D721Med (cell line): ENCODE measurements around the gene TPST2.

ENCODE experiments used
- DNase-seq: peaks from one replicate; pipeline ENCODE4 v3.0.0; 2011; ENCODE audit warnings: low spot score; ENCODE audit not compliant: insufficient read length
- FAIRE-seq: peaks from 2 replicates; lab custom pipeline; 2011; peaks lifted over from hg19 to GRCh38; lab: Jason Lieb, UNC
- TF ChIP-seq, protein P1 (sequence below): IDR thresholded peaks from 2 replicates; pipeline ENCODE4 v1.5.1; 2012; ENCODE audit warnings: mild to moderate bottlenecking, control low read depth; ENCODE audit not compliant: insufficient read depth; ENCODE audit errors: missing control alignments

The TPST2 gene

GRCh38 chr22:26565181-26565580 lies 24.8 kb downstream of the TPST2 start:
- DNase-seq (no peak), FAIRE-seq (no peak)
- TF ChIP-seq, protein P1, sequence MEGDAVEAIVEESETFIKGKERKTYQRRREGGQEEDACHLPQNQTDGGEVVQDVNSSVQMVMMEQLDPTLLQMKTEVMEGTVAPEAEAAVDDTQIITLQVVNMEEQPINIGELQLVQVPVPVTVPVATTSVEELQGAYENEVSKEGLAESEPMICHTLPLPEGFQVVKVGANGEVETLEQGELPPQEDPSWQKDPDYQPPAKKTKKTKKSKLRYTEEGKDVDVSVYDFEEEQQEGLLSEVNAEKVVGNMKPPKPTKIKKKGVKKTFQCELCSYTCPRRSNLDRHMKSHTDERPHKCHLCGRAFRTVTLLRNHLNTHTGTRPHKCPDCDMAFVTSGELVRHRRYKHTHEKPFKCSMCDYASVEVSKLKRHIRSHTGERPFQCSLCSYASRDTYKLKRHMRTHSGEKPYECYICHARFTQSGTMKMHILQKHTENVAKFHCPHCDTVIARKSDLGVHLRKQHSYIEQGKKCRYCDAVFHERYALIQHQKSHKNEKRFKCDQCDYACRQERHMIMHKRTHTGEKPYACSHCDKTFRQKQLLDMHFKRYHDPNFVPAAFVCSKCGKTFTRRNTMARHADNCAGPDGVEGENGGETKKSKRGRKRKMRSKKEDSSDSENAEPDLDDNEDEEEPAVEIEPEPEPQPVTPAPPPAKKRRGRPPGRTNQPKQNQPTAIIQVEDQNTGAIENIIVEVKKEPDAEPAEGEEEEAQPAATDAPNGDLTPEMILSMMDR: no peak

DNA sequence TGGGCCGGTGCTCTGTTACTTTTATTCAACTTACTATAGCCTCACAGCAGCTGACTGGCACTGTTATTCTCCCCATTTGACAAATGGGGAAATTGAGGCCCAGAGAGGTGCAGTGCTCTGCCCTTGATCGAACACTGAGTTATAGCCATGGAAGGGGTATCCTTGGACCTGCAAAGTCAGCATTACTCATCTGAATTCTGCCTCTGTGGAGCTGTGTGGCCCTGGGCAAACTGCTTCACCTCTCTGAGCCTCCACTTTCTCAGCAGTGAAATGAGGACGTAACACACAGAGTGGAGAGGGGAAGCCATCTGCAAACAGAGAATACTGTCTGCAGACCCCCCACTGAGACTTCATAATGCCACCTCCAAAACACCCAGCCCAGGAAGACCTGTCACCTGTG lies 25.3 kb downstream of the TPST2 start:
- FAIRE-seq (no peak), DNase-seq (no peak)
- TF ChIP-seq, protein P1: no peak

DNA sequence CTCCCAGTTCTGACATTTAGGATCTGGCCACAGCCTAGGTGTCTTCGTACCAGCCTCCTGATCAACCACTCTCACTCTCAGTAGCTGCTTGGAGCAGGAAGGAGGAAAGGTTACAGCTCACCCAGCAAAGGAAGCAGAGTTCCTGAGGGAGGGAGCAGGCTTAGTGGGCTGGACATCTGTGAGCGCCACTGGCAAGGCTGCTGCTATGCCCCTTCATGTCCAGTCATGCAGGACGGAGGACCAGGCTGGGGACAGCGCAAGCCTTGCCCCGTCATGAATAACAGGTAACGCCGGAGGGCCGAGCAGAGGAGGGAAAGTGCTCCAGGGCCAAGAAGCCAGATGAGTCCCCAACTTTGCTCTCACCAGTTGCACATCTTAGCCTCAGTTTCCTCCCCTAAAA lies 25.8 kb downstream of the TPST2 start:
- TF ChIP-seq, protein P1: no peak
- DNase-seq (no peak), FAIRE-seq (no peak)

- FAIRE-seq (no peak), DNase-seq (no peak)
- TF ChIP-seq, protein P1: peak; percentile 21
Measured at GRCh38 chr22:26563022-26563421, 26.9 kb downstream of the TPST2 start.

DNA sequence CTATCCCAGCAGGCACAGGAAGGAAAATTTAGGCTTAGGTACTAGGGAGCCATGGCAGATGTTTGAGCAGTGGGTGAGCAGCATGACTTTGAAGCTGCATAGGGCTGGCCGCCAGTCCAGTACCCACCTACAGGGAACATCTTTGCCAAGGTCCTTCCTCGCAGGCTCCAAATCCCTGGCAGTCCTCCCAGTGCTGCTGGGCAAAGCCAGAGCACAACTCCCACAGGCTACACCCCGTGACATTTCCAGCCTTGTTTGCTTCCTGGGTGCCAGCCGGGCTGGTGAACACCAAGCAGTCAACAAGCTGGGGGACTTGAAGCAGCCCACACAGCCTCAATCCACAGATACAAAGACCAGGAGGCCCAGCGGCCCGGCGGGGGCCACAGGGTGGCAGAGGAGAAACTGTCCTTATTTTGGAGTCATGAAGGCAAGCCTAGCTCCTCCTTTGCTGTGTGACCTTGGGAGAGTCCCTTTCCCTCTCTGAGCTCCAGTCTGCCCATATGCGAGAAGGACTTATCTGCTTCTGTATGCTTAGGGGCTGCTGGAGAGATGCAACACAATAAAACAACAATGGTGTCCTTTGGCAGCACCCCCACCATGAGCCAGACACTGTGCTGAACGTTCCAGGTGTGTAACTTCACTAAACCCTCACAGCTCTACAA lies 28.0 kb downstream of the TPST2 start:
- no peak for FAIRE-seq
- DNase-seq: no peak
- TF ChIP-seq, protein P1: no peak

DNA sequence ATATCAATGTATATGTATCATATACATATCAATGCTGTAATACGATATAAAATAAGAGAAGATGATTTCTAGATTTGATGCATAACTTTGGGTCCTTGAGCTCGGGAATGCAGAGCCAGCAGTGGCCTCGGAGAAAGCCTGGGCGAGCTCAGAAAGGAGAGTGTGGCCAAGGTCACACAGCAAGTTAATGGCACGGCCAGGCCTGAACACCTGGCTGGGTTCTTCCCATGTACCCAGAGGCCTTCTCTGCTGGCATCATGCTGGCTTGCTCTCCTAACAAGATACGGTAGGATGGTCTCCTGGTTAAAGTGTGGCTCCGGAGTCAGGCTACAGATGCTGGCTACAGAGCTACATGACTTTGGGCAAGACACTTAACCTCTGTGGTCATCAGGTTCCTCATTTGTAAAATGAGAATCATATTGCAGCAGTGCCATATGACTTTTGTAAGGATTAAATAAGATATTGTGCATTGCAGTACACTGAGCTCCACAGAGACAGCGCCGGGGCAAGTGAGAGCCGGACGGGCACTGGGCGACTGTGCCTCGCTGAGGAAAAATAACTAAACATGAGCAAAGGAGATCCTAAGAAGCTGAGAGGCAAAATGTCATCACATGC lies 29.9 kb downstream of the TPST2 start:
- no peak for FAIRE-seq
- DNase-seq: no peak
- TF ChIP-seq, protein P1: no peak

- TF ChIP-seq, protein P1: no peak
- DNase-seq (no peak), FAIRE-seq (no peak)
Measured at GRCh38 chr22:26558248-26558895, 31.6 kb downstream of the TPST2 start.
